Activated CD4-positive, alpha-beta T cell treated with anti-CD3 and anti-CD28 coated beads, Interleukin-2, amount 50 U/mL, for 24 hours (primary cell): ENCODE measurements around the gene TSPAN16.
"Not testable (repeated sequence)": the region's sequence is repeated elsewhere in the genome, so short reads cannot be mapped to it uniquely, and the experiment has no call there.

Source experiments
- DNase-seq, 2 donors: peaks; one replicate each; pipeline ENCODE4 v3.0.0-alpha.2; 2020; ENCODE audit warnings: low read depth in 1 of 2, low spot score in 1 of 2

The TSPAN16 gene

GRCh38 chr19:11342429-11342828, 46.5 kb downstream of the TSPAN16 start:
- no peak for DNase-seq

GRCh38 chr19:11345122-11345803, 49.3 kb downstream of the TSPAN16 start:
- DNase-seq: no peak

GRCh38 chr19:11346104-11346940, 50.4 kb downstream of the TSPAN16 start, which contains the start of the genes CCDC159 and TMEM205:
Gene CCDC159, plus strand, starts transcription at chr19:11346519. Its CDS starts 88 bp downstream, at chr19:11346607.
Gene TMEM205, minus strand, starts transcription at chr19:11346268. Its CDS starts 649 bp downstream, at chr19:11345619.
- DNase-seq: peak; percentile 91 to 99

- no peak for DNase-seq
These were observed 51.6 kb downstream of the TSPAN16 start for GRCh38 chr19:11347546-11348039.

- no peak for DNase-seq
These were observed 53.2 kb downstream of the TSPAN16 start for GRCh38 chr19:11349171-11349570.

GRCh38 chr19:11354102-11354501, 58.1 kb downstream of the TSPAN16 start:
- not testable (repeated sequence) for DNase-seq

- DNase-seq: peak; percentile 77 to 78
These were observed 59.5 kb downstream of the TSPAN16 start, which contains the start of gene PLPPR2 for GRCh38 chr19:11355160-11356073. Gene PLPPR2, plus strand, starts transcription at chr19:11355432. Its CDS starts 2,242 bp downstream, at chr19:11357674.

- no peak for DNase-seq
These were observed 60.1 kb downstream of the TSPAN16 start for GRCh38 chr19:11356074-11356397.

GRCh38 chr19:11356676-11357550, 61.0 kb downstream of the TSPAN16 start:
- no peak for DNase-seq

GRCh38 chr19:11359421-11359820, 63.5 kb downstream of the TSPAN16 start:
- DNase-seq: no peak

- DNase-seq: no peak
These were observed 65.2 kb downstream of the TSPAN16 start for GRCh38 chr19:11361037-11361770.

GRCh38 chr19:11361771-11362731, 66.1 kb downstream of the TSPAN16 start:
- no peak for DNase-seq

GRCh38 chr19:11363881-11364280, 67.9 kb downstream of the TSPAN16 start:
- no peak for DNase-seq

- DNase-seq: no peak
These were observed 68.4 kb downstream of the TSPAN16 start for GRCh38 chr19:11364296-11364904.

GRCh38 chr19:11364935-11365334, 69.0 kb downstream of the TSPAN16 start:
- no peak for DNase-seq
